Neural cell (in vitro differentiated cells): ENCODE data around the gene GRAMD4.

Experiments used
- EZH2 ChIP-seq: fragments of 200-600, 300-800 bp; shearing (Covaris generic), sonication (generic); IDR thresholded peaks from 2 replicates; pipeline ENCODE4 v1.6.1; 2014; ENCODE audit warnings: antibody characterized with exemption, low read length, borderline replicate concordance, mild to moderate bottlenecking; ENCODE audit not compliant: insufficient read depth, poor library complexity, severe bottlenecking
- POLR2AphosphoS5 ChIP-seq: IDR thresholded peaks from 2 replicates; pipeline ENCODE4 v1.6.1; 2012
- TF ChIP-seq, protein P1 (sequence below): fragments of 450-650 bp; IDR thresholded peaks from 2 replicates; pipeline ENCODE4 v1.5.1; 2014; ENCODE audit warnings: antibody characterized with exemption, mild to moderate bottlenecking, moderate library complexity; ENCODE audit not compliant: poor library complexity, severe bottlenecking
- TF ChIP-seq, protein P2 (sequence below): IDR thresholded peaks from 2 replicates; pipeline ENCODE4 v1.6.1; 2012; ENCODE audit warnings: borderline replicate concordance

DNA sequence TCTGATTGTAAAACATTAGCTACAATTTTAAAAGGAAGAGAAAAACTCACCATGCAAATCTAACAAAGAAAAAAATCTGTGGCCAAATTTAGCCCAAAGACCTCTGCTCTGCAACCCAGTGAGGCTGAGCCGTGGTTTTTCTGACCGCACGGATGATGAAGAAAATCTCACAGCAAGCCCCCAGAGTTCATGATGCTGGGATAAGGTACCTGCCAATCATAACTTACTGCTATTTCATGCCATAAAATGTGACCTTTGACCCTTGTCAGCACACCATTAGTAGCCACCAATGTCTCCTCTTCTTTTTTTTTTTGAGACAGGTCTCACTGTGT is 106.8 kb downstream of the GRAMD4 start:
- TF ChIP-seq, protein P1, sequence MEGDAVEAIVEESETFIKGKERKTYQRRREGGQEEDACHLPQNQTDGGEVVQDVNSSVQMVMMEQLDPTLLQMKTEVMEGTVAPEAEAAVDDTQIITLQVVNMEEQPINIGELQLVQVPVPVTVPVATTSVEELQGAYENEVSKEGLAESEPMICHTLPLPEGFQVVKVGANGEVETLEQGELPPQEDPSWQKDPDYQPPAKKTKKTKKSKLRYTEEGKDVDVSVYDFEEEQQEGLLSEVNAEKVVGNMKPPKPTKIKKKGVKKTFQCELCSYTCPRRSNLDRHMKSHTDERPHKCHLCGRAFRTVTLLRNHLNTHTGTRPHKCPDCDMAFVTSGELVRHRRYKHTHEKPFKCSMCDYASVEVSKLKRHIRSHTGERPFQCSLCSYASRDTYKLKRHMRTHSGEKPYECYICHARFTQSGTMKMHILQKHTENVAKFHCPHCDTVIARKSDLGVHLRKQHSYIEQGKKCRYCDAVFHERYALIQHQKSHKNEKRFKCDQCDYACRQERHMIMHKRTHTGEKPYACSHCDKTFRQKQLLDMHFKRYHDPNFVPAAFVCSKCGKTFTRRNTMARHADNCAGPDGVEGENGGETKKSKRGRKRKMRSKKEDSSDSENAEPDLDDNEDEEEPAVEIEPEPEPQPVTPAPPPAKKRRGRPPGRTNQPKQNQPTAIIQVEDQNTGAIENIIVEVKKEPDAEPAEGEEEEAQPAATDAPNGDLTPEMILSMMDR = no peak
- TF ChIP-seq, protein P2, sequence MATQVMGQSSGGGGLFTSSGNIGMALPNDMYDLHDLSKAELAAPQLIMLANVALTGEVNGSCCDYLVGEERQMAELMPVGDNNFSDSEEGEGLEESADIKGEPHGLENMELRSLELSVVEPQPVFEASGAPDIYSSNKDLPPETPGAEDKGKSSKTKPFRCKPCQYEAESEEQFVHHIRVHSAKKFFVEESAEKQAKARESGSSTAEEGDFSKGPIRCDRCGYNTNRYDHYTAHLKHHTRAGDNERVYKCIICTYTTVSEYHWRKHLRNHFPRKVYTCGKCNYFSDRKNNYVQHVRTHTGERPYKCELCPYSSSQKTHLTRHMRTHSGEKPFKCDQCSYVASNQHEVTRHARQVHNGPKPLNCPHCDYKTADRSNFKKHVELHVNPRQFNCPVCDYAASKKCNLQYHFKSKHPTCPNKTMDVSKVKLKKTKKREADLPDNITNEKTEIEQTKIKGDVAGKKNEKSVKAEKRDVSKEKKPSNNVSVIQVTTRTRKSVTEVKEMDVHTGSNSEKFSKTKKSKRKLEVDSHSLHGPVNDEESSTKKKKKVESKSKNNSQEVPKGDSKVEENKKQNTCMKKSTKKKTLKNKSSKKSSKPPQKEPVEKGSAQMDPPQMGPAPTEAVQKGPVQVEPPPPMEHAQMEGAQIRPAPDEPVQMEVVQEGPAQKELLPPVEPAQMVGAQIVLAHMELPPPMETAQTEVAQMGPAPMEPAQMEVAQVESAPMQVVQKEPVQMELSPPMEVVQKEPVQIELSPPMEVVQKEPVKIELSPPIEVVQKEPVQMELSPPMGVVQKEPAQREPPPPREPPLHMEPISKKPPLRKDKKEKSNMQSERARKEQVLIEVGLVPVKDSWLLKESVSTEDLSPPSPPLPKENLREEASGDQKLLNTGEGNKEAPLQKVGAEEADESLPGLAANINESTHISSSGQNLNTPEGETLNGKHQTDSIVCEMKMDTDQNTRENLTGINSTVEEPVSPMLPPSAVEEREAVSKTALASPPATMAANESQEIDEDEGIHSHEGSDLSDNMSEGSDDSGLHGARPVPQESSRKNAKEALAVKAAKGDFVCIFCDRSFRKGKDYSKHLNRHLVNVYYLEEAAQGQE = no peak
- TF ChIP-seq POLR2AphosphoS5 (no peak), EZH2 (no peak)
